Transverse colon (tissue), 4 donors: ENCODE data around the gene TNRC18.

Experiments used
- EP300 ChIP-seq: sonication (generic); formaldehyde crosslinking; IDR thresholded peaks from one replicate; pipeline ENCODE4 v1.6.1; 2017; ENCODE audit warnings: antibody characterized with exemption, low read depth
- POLR2A ChIP-seq: fragments of 450-650 bp; IDR thresholded peaks from one replicate; pipeline ENCODE4 v1.6.1; 2016; ENCODE audit warnings: antibody characterized with exemption, mild to moderate bottlenecking, moderate library complexity
- POLR2AphosphoS5 ChIP-seq, 3 donors: sonication (generic); formaldehyde crosslinking; IDR thresholded peaks; one replicate each; pipeline ENCODE4 v1.6.1; 2016; ENCODE audit warnings: antibody characterized with exemption in 3 of 3
- TF ChIP-seq, protein P1 (sequence below), 5 experiments: fragments of 200-600 bp in 3 of 5; fragments of 450-650 bp in 2 of 5; sonication (generic) in 3 of 5; IDR thresholded peaks; 1 replicate in 2 of 5; 2 replicates in 3 of 5; pipeline ENCODE4 v1.5.1; 2016 to 2017; ENCODE audit warnings: antibody characterized with exemption in 5 of 5, inconsistent platforms in 3 of 5, mild to moderate bottlenecking in 2 of 5, moderate library complexity in 1 of 5

DNA sequence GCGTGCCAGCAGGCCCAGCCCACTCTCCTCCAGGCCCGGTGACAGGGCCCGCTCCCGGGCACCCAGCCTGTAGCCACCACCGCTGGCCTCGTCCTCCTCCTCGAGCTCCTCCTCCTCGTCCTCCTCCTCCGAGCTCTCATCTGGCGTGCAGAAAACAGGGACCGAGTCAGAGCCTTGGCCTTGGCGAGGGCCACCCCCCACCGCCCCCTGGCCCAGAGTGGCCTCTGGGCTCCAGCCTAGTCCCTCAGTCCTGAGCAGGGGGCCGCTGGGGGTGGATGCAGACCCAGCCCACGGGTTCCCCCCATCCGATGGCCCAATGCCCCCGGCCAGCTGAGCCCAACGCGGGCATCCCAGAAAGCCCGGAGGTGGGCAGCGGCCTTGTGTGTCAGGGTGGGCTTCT lies 78.0 kb downstream of the TNRC18 start:
- TF ChIP-seq, protein P1, sequence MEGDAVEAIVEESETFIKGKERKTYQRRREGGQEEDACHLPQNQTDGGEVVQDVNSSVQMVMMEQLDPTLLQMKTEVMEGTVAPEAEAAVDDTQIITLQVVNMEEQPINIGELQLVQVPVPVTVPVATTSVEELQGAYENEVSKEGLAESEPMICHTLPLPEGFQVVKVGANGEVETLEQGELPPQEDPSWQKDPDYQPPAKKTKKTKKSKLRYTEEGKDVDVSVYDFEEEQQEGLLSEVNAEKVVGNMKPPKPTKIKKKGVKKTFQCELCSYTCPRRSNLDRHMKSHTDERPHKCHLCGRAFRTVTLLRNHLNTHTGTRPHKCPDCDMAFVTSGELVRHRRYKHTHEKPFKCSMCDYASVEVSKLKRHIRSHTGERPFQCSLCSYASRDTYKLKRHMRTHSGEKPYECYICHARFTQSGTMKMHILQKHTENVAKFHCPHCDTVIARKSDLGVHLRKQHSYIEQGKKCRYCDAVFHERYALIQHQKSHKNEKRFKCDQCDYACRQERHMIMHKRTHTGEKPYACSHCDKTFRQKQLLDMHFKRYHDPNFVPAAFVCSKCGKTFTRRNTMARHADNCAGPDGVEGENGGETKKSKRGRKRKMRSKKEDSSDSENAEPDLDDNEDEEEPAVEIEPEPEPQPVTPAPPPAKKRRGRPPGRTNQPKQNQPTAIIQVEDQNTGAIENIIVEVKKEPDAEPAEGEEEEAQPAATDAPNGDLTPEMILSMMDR (IDR thresholded peaks at IDR 0.05), result no peak
- TF ChIP-seq POLR2AphosphoS5 (IDR thresholded peaks at IDR 0.05), result no peak
- TF ChIP-seq POLR2A, result no peak
- no peak for TF ChIP-seq EP300
